ENCODE results near the gene FAM53B. TPM values are rescaled to one million over a fixed set of nuclear protein-coding genes. Genes with fewer than 3 reads are reported as not detected.

The FAM53B gene
- total RNA-seq, 6 experiments from 2014 or later = 4.4 to 10.8 (median 4.8) TPM

DNA sequence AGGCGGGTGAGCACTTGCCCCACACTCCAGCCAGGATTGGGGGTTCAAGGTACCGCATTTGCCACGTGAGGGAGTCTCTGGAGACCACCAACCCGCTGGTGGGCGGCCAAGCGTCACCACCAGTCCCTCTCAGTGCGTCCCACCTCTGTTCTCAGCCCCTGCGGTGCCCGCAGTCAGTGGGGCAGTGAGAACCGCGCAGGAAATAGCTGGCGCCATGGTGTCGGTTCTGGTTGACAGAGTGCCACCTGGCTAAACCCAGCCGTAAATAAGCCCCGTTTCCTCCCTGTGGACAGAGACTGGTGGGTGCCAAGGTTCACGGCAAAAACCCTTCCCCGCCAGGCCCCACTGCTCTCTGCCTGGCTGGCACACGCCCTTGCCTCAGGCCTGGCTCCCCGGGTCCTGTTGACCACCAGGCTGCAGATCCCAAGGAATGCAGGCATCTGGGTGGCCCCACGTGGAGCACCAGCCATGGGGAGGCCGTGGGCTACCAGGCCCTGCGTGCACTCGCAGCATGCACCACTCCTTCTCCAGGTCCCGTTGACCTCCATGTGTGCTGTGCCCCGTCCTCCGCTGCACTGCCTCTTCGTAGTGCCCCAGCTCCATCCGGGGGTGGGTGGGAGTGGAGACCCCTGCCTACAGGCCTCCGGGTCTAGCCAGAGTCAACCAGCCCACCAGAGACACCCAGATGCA is 142.6 kb downstream of the FAM53B start:
- no peaks in the 10 kb centered on the region for H3K9me3 ChIP-seq
- H3K27ac ChIP-seq = no peak overlapping the region
- TF ChIP-seq POLR2A (IDR thresholded peaks at IDR 0.05) (no peak), CTCF (IDR thresholded peaks at IDR 0.05) (no peak)
- H3K36me3 ChIP-seq = no peaks in the 10 kb centered on the region
- ATAC-seq (no peak), DNase-seq (peak in 2 of 3 donors; percentile 13 to 49)
- intact Hi-C loops (cut with DNase I) = no loop called here
- peaks cover 0 to 5% (median 0%) of the 10 kb centered on the region in 4 donors for H3K4me1 ChIP-seq
- H3K27me3 ChIP-seq = no peaks in the 10 kb centered on the region
- no peak overlapping the region for H3K4me3 ChIP-seq
- WGBS (ENCODE audit: insufficient coverage, low coverage, low lambda C conversion rate, missing lambda C conversion rate) = 92% methylated on average over 5 of the region's 29 CpGs

DNA sequence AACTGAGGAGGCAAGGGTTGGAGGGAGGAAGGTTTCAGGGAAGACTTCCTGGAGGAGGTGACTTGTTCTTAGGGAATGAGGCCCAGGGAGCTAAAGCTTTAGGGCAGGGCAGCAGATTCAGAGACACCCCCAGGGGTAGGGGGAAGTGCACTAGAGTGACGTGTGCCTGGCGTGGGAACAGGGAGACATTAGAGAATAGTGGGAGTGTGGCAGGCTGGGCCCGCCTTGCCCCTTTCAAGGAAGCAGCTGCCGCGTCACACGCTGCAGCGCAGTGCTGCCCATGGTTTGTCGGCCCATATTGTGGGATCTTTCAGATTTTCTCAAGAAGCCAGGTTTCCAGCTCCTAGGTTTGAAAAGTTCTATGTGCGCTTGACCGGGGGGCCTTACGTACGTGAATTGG is 143.2 kb downstream of the FAM53B start:
- WGBS (ENCODE audit: insufficient coverage, low coverage, low lambda C conversion rate, missing lambda C conversion rate) = 94% methylated on average over 3 of the region's 12 CpGs
- TF ChIP-seq POLR2A (IDR thresholded peaks at IDR 0.05) (no peak), CTCF (IDR thresholded peaks at IDR 0.05) (no peak)
- ATAC-seq = no peak
- intact Hi-C loops (cut with DNase I) = no loop called here
- peak in 1 of 3 donors; percentile 10 for DNase-seq
- H3K9me3 ChIP-seq = no peaks in the 10 kb centered on the region
- no peak overlapping the region for H3K4me3 ChIP-seq
- H3K4me1 ChIP-seq = peaks cover 0 to 5% (median 0%) of the 10 kb centered on the region in 4 donors
- no peaks in the 10 kb centered on the region for H3K27me3 ChIP-seq
- H3K36me3 ChIP-seq = no peaks in the 10 kb centered on the region
- H3K27ac ChIP-seq = no peak overlapping the region

DNA sequence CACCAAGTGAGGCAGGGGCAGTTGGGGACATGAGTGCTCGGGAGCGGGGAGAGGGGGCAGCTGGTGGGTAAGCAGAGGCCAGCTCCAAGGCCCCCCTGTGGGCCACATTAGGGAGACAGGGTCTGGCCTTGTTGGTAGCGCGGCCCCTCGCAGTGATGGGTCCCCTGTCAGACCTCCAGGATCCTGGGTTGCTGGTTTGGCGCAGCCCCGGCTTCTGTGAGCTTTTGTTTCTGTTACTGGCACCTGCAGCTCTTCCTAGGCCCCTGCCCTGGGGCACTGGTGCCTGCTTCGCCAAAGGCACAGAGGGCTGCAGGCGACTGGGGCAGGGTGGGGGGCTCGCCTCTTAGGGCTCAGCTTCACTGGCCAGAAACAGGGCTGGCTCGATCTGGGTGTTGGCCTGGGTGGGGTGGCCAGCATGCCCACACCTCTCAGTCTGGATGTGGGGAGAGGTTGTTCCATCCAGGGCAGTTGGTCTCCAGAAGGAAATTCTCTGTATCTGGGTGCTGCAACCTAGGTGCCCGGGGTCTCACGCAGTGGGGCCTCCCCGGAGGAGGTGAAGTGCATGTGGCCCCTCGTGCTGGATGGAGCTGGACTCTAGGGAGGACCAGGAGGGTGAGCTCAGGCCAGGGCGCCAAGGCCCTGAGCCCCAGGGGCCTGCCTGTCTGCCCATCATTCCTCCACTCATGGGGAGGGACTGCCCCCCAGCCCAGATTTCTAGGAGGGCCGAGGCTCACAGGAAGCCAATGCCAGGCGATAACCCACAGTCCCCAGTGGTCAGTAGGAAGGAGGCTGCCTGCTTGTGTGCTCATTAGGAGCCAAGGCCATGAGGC is 143.9 kb downstream of the FAM53B start:
- TF ChIP-seq POLR2A (IDR thresholded peaks at IDR 0.05) = no peak
- TF ChIP-seq CTCF (IDR thresholded peaks at IDR 0.05) = no peak

GRCh38 chr10:124599588-124600050 is 144.6 kb downstream of the FAM53B start:
- H3K36me3 ChIP-seq = no peaks in the 10 kb centered on the region
- peak in 1 of 3 donors; percentile 40 for DNase-seq
- TF ChIP-seq POLR2A (IDR thresholded peaks at IDR 0.05) = no peak
- TF ChIP-seq CTCF (IDR thresholded peaks at IDR 0.05) = no peak
- H3K9me3 ChIP-seq = no peaks in the 10 kb centered on the region
- peaks cover 0 to 5% (median 0%) of the 10 kb centered on the region in 4 donors for H3K4me1 ChIP-seq
- no CpG with 5 or more reads among the region's 7 CpGs for WGBS (ENCODE audit: insufficient coverage, low coverage, low lambda C conversion rate, missing lambda C conversion rate)
- no peak for ATAC-seq
- H3K27me3 ChIP-seq = no peaks in the 10 kb centered on the region
- no peak overlapping the region for H3K27ac ChIP-seq
- no peak overlapping the region for H3K4me3 ChIP-seq
- intact Hi-C loops (cut with DNase I) = no loop called here

More for the DNA sequence above, 143.9 kb downstream of the FAM53B start:
- Histone ChIP-seq H3K4me3 (no peak overlapping the region), H3K9me3 (no peaks in the 10 kb centered on the region), H3K27ac (no peak overlapping the region), H3K4me1 (peaks cover 0 to 5% (median 0%) of the 10 kb centered on the region in 4 donors), H3K27me3 (no peaks in the 10 kb centered on the region), H3K36me3 (no peaks in the 10 kb centered on the region)
- intact Hi-C loops (cut with DNase I) = no loop called here
- peak in 1 of 3 donors; percentile 28 for DNase-seq
- 80% methylated on average over 1 of the region's 18 CpGs for WGBS (ENCODE audit: insufficient coverage, low coverage, low lambda C conversion rate, missing lambda C conversion rate)
- no peak for ATAC-seq
